Aorta (tissue), 5 donors: Measurements from ENCODE around the gene PDHA1. TPM values are rescaled to one million over a fixed set of nuclear protein-coding genes. Genes with fewer than 3 reads are reported as not detected.

Experiments
- ATAC-seq: fragments of 200-7000 bp; cut with Tn5 transposase; one replicate; pipeline ENCODE4 v1.9.1; 2022; ENCODE audit warnings: moderate library complexity; ENCODE audit not compliant: low FRiP score
- DNase-seq, 2 donors: peaks; one replicate each; pipeline ENCODE4 v3.0.0-alpha.2; 2020
- H3K27ac ChIP-seq, 2 donors: one replicate each; pipeline ENCODE4 v1.5.1; 2013; ENCODE audit warnings: low read length in 2 of 2, mild to moderate bottlenecking in 2 of 2, moderate library complexity in 2 of 2, control low read depth in 1 of 2, inconsistent platforms in 1 of 2, low read depth in 1 of 2
- H3K27me3 ChIP-seq, 2 donors: one replicate each; pipeline ENCODE4 v1.6.1; 2013; ENCODE audit warnings: control low read depth in 1 of 2, low read length in 1 of 2, mild to moderate bottlenecking in 1 of 2, moderate library complexity in 1 of 2; ENCODE audit not compliant: insufficient read depth in 2 of 2, control insufficient read depth in 1 of 2
- H3K36me3 ChIP-seq, 2 donors: one replicate each; pipeline ENCODE4 v1.6.1; 2013; ENCODE audit warnings: control low read depth in 1 of 2, low read length in 1 of 2, mild to moderate bottlenecking in 1 of 2; ENCODE audit not compliant: insufficient read depth in 2 of 2, control insufficient read depth in 1 of 2
- H3K4me1 ChIP-seq, 2 donors: one replicate each; pipeline ENCODE4 v1.6.1; 2013; ENCODE audit warnings: low read length in 2 of 2, control low read depth in 1 of 2, mild to moderate bottlenecking in 1 of 2, moderate library complexity in 1 of 2; ENCODE audit not compliant: insufficient read depth in 2 of 2, control insufficient read depth in 1 of 2
- H3K4me3 ChIP-seq, 2 donors: one replicate each; pipeline ENCODE4 v1.5.1; 2013; ENCODE audit warnings: low read length in 2 of 2, control low read depth in 1 of 2, mild to moderate bottlenecking in 1 of 2
- H3K9me3 ChIP-seq: one replicate; pipeline ENCODE4 v1.6.1; 2013; ENCODE audit warnings: mild to moderate bottlenecking, low read length; ENCODE audit not compliant: control insufficient read depth
- WGBS, 2 donors: extraction: QIAGEN DNeasy Blood & Tissue Kit; methylation state at CpG; one replicate each; pipeline ENCODE4 v1.1.7; 2013; 5-methylcytosine and 5-hydroxymethylcytosine counted together
- intact Hi-C, 2 donors: fragments of 100-400 bp; cut with DNase I; formaldehyde crosslinking; loops; one replicate each; pipeline versions ENCODE4 v1.14.2 to v1.15.0; 2022
- polyA plus RNA-seq, 2 donors: library from polyadenylated mRNA; stranded (reverse); fragments of 200-250 nt; gene quantifications; one replicate each; pipeline ENCODE4 v1.2.3, GENCODE V29; 2013
- total RNA-seq, 2 donors: library from RNA; stranded (reverse); fragmentation: NEBNext Ultra II Directional; extraction: Animal tissue kit (Norgen Biotek cat#: 25700); gene quantifications; one replicate each; pipeline ENCODE4 v1.2.1, GENCODE V29; 2021
- donor health status: healthy with polysubstance abuse.
- donor health status: Bipolar disorder and iron deficiency.
- donor health status: DM: no; HTN: no; CAD: no.
- donor health status: DM: no; HTN: no; CAD: no.
- donor health status: DM: yes; HTN: yes; CAD: no.

The PDHA1 gene
- total and polyA plus RNA-seq, 4 donors = 64.5 to 150 (median 99.2) TPM

GRCh38 chrX:19344661-19345060, 934 bp downstream of the PDHA1 start:
- ATAC-seq = no peak
- no peak overlapping the region for H3K27ac ChIP-seq
- no peaks in the 10 kb centered on the region for H3K27me3 ChIP-seq
- no peak for DNase-seq
- intact Hi-C loops = no loop called here
- WGBS, 2 donors = 13 to 39% methylated on average over 10 of the region's 10 CpGs
- H3K9me3 ChIP-seq = no peaks in the 10 kb centered on the region
- H3K4me3 ChIP-seq = peak overlapping the region; percentile 31 to 47
- H3K36me3 ChIP-seq = no peaks in the 10 kb centered on the region
- peaks cover 0 to 2% of the 10 kb centered on the region in 2 donors for H3K4me1 ChIP-seq

GRCh38 chrX:19347916-19348315, 4.2 kb downstream of the PDHA1 start:
- Histone ChIP-seq H3K27me3 (no peaks in the 10 kb centered on the region), H3K4me3 (no peak overlapping the region), H3K4me1 (peaks cover 0 to 2% of the 10 kb centered on the region in 2 donors), H3K9me3 (no peaks in the 10 kb centered on the region), H3K36me3 (peaks cover 0 to under 1% of the 10 kb centered on the region in 2 donors), H3K27ac (no peak overlapping the region)
- ATAC-seq = no peak
- no peak for DNase-seq
- intact Hi-C loops = no loop called here
- 64 to 66% methylated on average over 3 of the region's 3 CpGs for WGBS, 2 donors

- Histone ChIP-seq H3K27ac (no peak overlapping the region), H3K4me3 (no peak overlapping the region), H3K36me3 (peaks cover 0 to 2% of the 10 kb centered on the region in 2 donors), H3K27me3 (no peaks in the 10 kb centered on the region), H3K4me1 (peaks cover 0 to 2% of the 10 kb centered on the region in 2 donors), H3K9me3 (no peaks in the 10 kb centered on the region)
- 65 to 71% methylated on average over 2 of the region's 2 CpGs for WGBS, 2 donors
- ATAC-seq = no peak
- no peak for DNase-seq
- intact Hi-C loops = no loop called here
Measured at GRCh38 chrX:19349264-19349663, 5.5 kb downstream of the PDHA1 start.

GRCh38 chrX:19350941-19351384, 7.2 kb downstream of the PDHA1 start:
- WGBS, 2 donors = 75 to 82% methylated on average over 8 of the region's 8 CpGs

GRCh38 chrX:19354625-19355024, 10.9 kb downstream of the PDHA1 start:
- DNase-seq (no peak), ATAC-seq (no peak)
- no peaks in the 10 kb centered on the region for H3K9me3 ChIP-seq
- no peaks in the 10 kb centered on the region for H3K4me1 ChIP-seq
- WGBS, 2 donors = 89 to 91% methylated on average over 6 of the region's 6 CpGs
- no peak overlapping the region for H3K27ac ChIP-seq
- H3K27me3 ChIP-seq = no peaks in the 10 kb centered on the region
- peaks cover 0 to 17% of the 10 kb centered on the region in 2 donors for H3K36me3 ChIP-seq
- no peak overlapping the region for H3K4me3 ChIP-seq
- intact Hi-C loops = no loop called here

More at GRCh38 chrX:19350941-19351384, 7.2 kb downstream of the PDHA1 start:
- H3K27ac ChIP-seq = no peak overlapping the region
- H3K4me1 ChIP-seq = peaks cover 0 to 2% of the 10 kb centered on the region in 2 donors
- no peak for ATAC-seq
- H3K9me3 ChIP-seq = no peaks in the 10 kb centered on the region
- H3K36me3 ChIP-seq = peaks cover 0 to 11% of the 10 kb centered on the region in 2 donors
- DNase-seq = no peak
- H3K27me3 ChIP-seq = no peaks in the 10 kb centered on the region
- H3K4me3 ChIP-seq = no peak overlapping the region
- intact Hi-C loops = no loop called here

GRCh38 chrX:19358521-19358920, 14.8 kb downstream of the PDHA1 start:
- no peak for ATAC-seq
- Histone ChIP-seq H3K36me3 (peaks cover 0 to 20% of the 10 kb centered on the region in 2 donors), H3K27ac (no peak overlapping the region), H3K27me3 (no peaks in the 10 kb centered on the region), H3K4me1 (no peaks in the 10 kb centered on the region), H3K9me3 (no peaks in the 10 kb centered on the region), H3K4me3 (no peak overlapping the region)
- no peak for DNase-seq
- WGBS, 2 donors = 84 to 90% methylated on average over 7 of the region's 7 CpGs
- intact Hi-C loops = no loop called here

- no peaks in the 10 kb centered on the region for H3K4me1 ChIP-seq
- no peak overlapping the region for H3K27ac ChIP-seq
- no peaks in the 10 kb centered on the region for H3K9me3 ChIP-seq
- ATAC-seq (no peak), DNase-seq (no peak)
- H3K4me3 ChIP-seq = no peak overlapping the region
- peaks cover 0 to 11% of the 10 kb centered on the region in 2 donors for H3K36me3 ChIP-seq
- H3K27me3 ChIP-seq = no peaks in the 10 kb centered on the region
- intact Hi-C loops = no loop called here
- WGBS, 2 donors = 66 to 78% methylated on average over 6 of the region's 6 CpGs
Measured at GRCh38 chrX:19360903-19361302, 17.2 kb downstream of the PDHA1 start.

GRCh38 chrX:19361701-19362100, 18.0 kb downstream of the PDHA1 start:
- ATAC-seq (no peak), DNase-seq (no peak)
- no peaks in the 10 kb centered on the region for H3K9me3 ChIP-seq
- H3K27ac ChIP-seq = no peak overlapping the region
- H3K27me3 ChIP-seq = no peaks in the 10 kb centered on the region
- peaks cover 0 to 9% of the 10 kb centered on the region in 2 donors for H3K36me3 ChIP-seq
- no peaks in the 10 kb centered on the region for H3K4me1 ChIP-seq
- no peak overlapping the region for H3K4me3 ChIP-seq
- WGBS, 2 donors = 62 to 69% methylated on average over 4 of the region's 4 CpGs
- intact Hi-C loops = no loop called here

GRCh38 chrX:19368576-19368975, 24.8 kb downstream of the PDHA1 start:
- H3K4me3 ChIP-seq = no peak overlapping the region
- no peak for DNase-seq
- WGBS, 2 donors = 84 to 92% methylated on average over 6 of the region's 6 CpGs
- H3K36me3 ChIP-seq = no peaks in the 10 kb centered on the region
- H3K27me3 ChIP-seq = no peaks in the 10 kb centered on the region
- H3K4me1 ChIP-seq = no peaks in the 10 kb centered on the region
- ATAC-seq = no peak
- H3K9me3 ChIP-seq = no peaks in the 10 kb centered on the region
- H3K27ac ChIP-seq = no peak overlapping the region
- intact Hi-C loops = no loop called here
